Fibroblast of villous mesenchyme (primary cell): ENCODE results near the gene POTEG. TPM values are rescaled to one million over a fixed set of nuclear protein-coding genes. Genes with fewer than 3 reads are reported as not detected.
"Not testable (repeated sequence)": the region's sequence is repeated elsewhere in the genome, so short reads cannot be mapped to it uniquely, and the experiment has no call there.

Experiments used
- DNase-seq: peaks from one replicate; pipeline ENCODE4 v3.0.0-alpha.2; 2010; ENCODE audit warnings: low read depth
- H3K4me3 ChIP-seq: 2 replicates; pipeline ENCODE4 v1.5.1; 2011; ENCODE audit warnings: low read depth, mild to moderate bottlenecking, low read length
- total RNA-seq: library from RNA; depleted of rRNA; stranded (reverse); fragments of >200 nt; gene quantifications from 2 replicates; pipeline ENCODE4 v1.2.3, GENCODE V29; 2012

Gene POTEG
- total RNA-seq: not detected in 2 replicates

GRCh38 chr14:19434241-19434640 lies at the start of gene POTEG:
Gene POTEG (minus strand): TSS chr14:19434341. CDS start chr14:19434289, 52 bp downstream.
- DNase-seq, H3K4me3 ChIP-seq: not testable (repeated sequence)

GRCh38 chr14:19482093-19482492 lies 48.0 kb upstream of the POTEG start:
- not testable (repeated sequence) for H3K4me3 ChIP-seq, DNase-seq

GRCh38 chr14:19481421-19481820 lies 47.3 kb upstream of the POTEG start:
- not testable (repeated sequence) for DNase-seq, H3K4me3 ChIP-seq

DNA sequence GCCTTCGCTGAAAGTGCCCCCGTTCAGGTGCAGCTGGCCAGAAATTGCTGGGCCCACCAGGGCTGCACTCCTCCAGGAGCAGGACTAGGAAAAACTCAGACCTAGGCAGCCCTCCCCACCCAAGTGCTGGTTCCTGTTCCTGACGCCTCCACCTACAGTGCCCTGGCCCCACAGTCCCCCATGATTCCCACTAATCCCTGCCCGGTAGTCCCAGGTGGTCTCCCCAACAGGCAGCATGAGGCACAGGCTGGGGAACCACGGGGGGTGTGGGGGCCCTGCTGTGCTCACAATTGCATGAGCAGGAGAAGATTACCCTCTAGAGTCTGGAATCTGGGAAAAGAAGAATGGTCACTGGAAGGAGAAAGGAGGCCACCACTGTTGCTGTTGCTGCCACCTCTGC lies 46.4 kb upstream of the POTEG start:
- H3K4me3 ChIP-seq, DNase-seq: not testable (repeated sequence)

DNA sequence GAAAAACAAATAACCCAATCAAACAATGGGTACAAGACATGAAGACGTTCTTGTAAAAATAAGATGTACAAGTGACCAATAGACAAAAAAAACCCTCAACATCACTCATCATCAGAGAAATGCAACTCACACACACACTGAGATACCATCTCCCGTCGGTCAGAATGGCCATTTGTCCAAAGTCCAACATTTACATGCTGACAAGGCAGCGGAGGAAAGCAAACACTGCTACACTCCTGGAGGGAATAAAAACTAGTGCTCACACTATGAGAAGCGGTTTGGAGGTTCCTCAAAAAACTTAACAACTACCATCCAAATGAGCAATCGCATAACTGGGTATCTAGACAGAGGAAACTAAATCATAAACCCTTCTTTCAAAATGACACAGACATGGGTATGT lies 11.6 kb upstream of the POTEG start:
- not testable (repeated sequence) for DNase-seq, H3K4me3 ChIP-seq

DNA sequence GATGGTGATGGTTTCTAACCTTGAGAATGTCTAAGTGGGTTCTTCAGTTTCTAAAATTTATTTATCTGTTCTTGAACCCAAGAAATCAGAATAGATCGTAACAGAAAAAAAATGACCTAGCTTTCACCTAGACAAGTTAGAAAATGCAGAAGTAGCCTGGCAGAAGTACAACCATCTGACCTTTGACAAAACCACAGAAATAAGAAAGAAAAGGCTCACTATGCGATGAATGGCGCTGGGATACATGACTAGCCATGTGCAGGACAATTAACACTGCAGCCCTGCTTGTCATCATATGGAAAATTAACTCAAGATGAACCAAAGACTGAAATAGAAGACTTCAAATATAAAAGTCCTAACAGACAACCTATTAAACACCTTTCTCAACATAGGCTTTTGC lies 5.7 kb upstream of the POTEG start:
- H3K4me3 ChIP-seq, DNase-seq: not testable (repeated sequence)

- DNase-seq: not testable (repeated sequence)
Measured at GRCh38 chr14:19439219-19439618, 5.1 kb upstream of the POTEG start.

GRCh38 chr14:19437126-19437443 lies 2.9 kb upstream of the POTEG start:
- H3K4me3 ChIP-seq, DNase-seq: not testable (repeated sequence)

More at GRCh38 chr14:19439219-19439618, 5.1 kb upstream of the POTEG start:
- H3K4me3 ChIP-seq: not testable (repeated sequence)

GRCh38 chr14:19436311-19437125 lies 2.4 kb upstream of the POTEG start:
- DNase-seq, H3K4me3 ChIP-seq: not testable (repeated sequence)

GRCh38 chr14:19435852-19436251 lies 1.7 kb upstream of the POTEG start:
- not testable (repeated sequence) for H3K4me3 ChIP-seq, DNase-seq

DNA sequence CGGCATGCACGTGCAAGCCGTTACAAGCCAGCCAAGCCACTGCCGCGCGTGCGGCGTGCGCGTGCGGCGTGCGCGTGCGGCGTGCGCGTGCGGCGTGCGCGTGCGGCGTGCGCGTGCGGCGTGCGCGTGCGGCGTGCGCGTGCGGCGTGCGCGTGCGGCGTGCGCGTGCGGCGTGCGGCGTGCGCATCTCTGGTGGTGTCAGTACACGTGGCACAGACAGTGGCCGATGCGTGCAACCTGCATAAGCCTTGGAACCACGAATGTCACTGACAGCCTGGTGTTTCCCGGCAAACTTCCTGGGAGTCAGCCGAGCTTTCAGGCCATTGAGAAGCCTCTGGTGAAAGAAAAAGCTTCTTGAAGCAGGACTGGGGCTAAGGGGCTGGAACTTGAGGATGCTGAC lies 750 bp upstream of the POTEG start:
- DNase-seq, H3K4me3 ChIP-seq: not testable (repeated sequence)

- H3K4me3 ChIP-seq: not testable (repeated sequence)
Measured at GRCh38 chr14:19433765-19434164, 376 bp downstream of the POTEG start.

GRCh38 chr14:19408519-19408918 lies 25.6 kb downstream of the POTEG start:
- DNase-seq, H3K4me3 ChIP-seq: not testable (repeated sequence)

More at GRCh38 chr14:19433765-19434164, 376 bp downstream of the POTEG start:
- not testable (repeated sequence) for DNase-seq

DNA sequence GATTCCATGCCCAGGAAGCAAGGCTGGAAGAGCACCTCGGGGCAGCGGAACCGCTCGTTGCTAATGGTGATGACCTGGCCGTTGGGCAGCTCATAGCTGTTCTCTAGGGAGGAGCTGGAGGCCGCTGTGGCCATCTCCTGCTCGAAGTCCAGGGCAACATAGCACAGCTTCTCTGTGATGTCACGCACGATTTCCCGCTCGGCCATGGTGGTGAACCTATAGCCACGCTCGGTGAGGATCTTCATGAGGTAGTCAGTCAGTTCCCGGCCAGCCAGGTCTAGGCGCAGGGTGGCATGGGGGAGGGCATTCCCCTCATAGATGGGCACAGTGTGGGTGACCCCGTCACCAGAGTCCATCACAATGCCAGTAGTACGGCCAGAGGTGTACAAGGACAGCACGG lies 32.0 kb downstream of the POTEG start:
- not testable (repeated sequence) for H3K4me3 ChIP-seq, DNase-seq

GRCh38 chr14:19394727-19395126 lies 39.4 kb downstream of the POTEG start:
- DNase-seq, H3K4me3 ChIP-seq: not testable (repeated sequence)

GRCh38 chr14:19390230-19390629 lies 43.9 kb downstream of the POTEG start:
- DNase-seq, H3K4me3 ChIP-seq: not testable (repeated sequence)

DNA sequence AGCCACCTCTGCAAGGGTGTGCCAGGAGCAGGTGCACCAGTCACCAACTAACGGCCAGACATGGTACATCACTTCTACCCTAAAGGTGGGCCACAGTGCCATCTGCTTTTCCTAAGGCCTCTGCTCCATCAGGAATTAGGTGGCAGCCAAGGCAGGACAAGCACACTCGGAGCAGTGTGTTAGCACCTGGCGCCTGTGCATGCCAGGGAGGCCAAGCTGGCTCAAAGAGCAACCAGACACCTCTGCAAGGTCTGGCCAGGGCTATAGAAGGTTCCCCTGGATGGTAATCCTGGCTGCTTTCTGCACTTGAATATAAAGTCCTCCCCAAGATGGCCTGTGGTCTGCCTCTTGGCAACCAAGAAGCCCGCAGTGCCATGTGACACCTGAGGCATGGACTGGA lies 45.4 kb downstream of the POTEG start:
- not testable (repeated sequence) for H3K4me3 ChIP-seq, DNase-seq

- not testable (repeated sequence) for H3K4me3 ChIP-seq, DNase-seq
Measured at GRCh38 chr14:19386996-19387395, 47.1 kb downstream of the POTEG start.

GRCh38 chr14:19386309-19386708 lies 47.8 kb downstream of the POTEG start:
- H3K4me3 ChIP-seq, DNase-seq: not testable (repeated sequence)

GRCh38 chr14:19384088-19384781 lies 49.9 kb downstream of the POTEG start:
- not testable (repeated sequence) for H3K4me3 ChIP-seq, DNase-seq
